Right ventricle myocardium superior (tissue), 1 donor: ENCODE results near the gene COPS6. TPM values are rescaled to one million over a fixed set of nuclear protein-coding genes. Genes with fewer than 3 reads are reported as not detected.
"Not testable (repeated sequence)": the region's sequence is repeated elsewhere in the genome, so short reads cannot be mapped to it uniquely, and the experiment has no call there.

ENCODE experiments used
- ATAC-seq: fragments of 200-7000 bp; cut with Tn5 transposase; one replicate; pipeline ENCODE4 v1.9.1; 2020; ENCODE audit warnings: mild to moderate bottlenecking; ENCODE audit not compliant: poor library complexity
- DNase-seq: peaks from one replicate; pipeline ENCODE4 v3.0.0-alpha.2; 2020
- intact Hi-C: fragments of 100-400 bp; cut with DNase I; formaldehyde crosslinking; loops from one replicate; pipeline ENCODE4 v1.11.2; 2022
- total RNA-seq: library from RNA; stranded (reverse); fragmentation: NEBNext Ultra II Directional; extraction: Animal tissue kit (Norgen Biotek cat#: 25700); gene quantifications from one replicate; pipeline ENCODE4 v1.2.1, GENCODE V29; 2021
- donor health status: DM: no; HTN: yes; CAD: no; lungs with severe emphysema.

Gene COPS6
- total RNA-seq, 1 donor from 2014 or later = 107 TPM

DNA sequence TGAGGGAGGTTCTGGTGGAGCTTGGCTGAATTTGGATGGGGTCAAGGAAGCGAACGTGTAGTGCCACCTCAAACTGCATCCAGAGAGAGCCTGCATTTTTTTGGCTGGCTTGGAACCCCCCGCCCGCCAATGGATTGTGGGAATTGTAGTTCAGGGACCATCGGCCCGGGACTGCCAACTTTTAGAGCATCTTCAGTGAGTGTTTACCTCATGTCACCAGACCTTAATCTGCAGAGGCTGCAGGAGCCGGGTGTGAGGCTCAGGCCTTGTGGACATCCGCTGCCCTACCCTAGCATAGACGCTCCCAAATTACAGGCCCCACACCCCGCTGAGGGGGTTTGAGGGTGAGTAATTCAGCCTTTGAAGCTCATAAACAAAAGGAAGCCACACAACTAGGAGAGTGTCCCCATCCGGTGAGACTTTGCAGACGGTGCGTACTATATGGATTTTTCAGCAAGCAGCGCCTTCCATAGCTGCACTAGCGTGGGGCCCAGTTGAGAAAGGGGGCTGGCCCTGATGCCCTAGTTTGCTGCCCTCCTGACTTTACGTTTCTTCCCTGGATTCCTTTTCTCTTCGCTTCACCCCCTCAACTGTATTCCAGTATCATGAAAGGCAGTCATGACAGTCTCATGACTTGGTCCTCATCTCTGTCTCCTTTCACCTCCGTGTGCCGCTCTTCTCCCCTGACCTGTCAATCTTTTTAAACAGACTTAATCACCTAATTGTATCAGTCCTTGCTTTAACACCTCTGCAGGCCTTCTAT lies 31.4 kb downstream of the COPS6 start:
- DNase-seq = peak; percentile 69
- intact Hi-C loops = no loop called here
- peak; percentile 77 for ATAC-seq

DNA sequence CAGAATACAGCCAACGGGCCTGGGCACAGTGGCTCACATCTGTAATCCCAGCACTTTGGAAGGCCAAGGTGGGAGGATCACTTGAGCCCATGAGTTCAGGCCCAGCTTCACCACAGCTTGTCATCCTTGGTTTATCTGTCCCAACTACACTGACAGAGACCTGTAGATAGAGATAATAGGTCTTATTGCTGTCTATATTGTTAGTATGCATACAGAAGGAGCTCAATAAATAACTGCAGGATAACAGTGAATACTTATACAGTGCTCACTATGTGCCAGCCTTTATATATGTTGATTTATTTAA lies 31.9 kb downstream of the COPS6 start:
- no peak for DNase-seq

GRCh38 chr7:100122067-100122466 lies 33.3 kb downstream of the COPS6 start:
- no peak for DNase-seq
- no peak for ATAC-seq
- intact Hi-C loops = no loop called here

More for the DNA sequence above, 31.9 kb downstream of the COPS6 start:
- intact Hi-C loops = no loop called here
- no peak for ATAC-seq

GRCh38 chr7:100122568-100122967 lies 33.8 kb downstream of the COPS6 start:
- intact Hi-C loops = no loop called here
- DNase-seq (no peak), ATAC-seq (no peak)

- ATAC-seq = no peak
- DNase-seq = no peak
- intact Hi-C loops = no loop called here
These were observed 35.8 kb downstream of the COPS6 start for GRCh38 chr7:100124301-100125230.

GRCh38 chr7:100126239-100126930 lies 37.6 kb downstream of the COPS6 start:
- DNase-seq (no peak), ATAC-seq (peak; percentile 34)
- intact Hi-C loops = no loop called here

GRCh38 chr7:100126931-100127865 lies 38.4 kb downstream of the COPS6 start, which contains the start of gene MBLAC1:
Gene MBLAC1, plus strand, starts transcription at chr7:100126967. Its CDS starts 429 bp downstream, at chr7:100127396.
- peak; percentile 89 for DNase-seq
- intact Hi-C loops = no loop called here
- ATAC-seq = peak; percentile 94

GRCh38 chr7:100127866-100128636 lies 39.3 kb downstream of the COPS6 start:
- intact Hi-C loops = no loop called here
- DNase-seq (no peak), ATAC-seq (no peak)

DNA sequence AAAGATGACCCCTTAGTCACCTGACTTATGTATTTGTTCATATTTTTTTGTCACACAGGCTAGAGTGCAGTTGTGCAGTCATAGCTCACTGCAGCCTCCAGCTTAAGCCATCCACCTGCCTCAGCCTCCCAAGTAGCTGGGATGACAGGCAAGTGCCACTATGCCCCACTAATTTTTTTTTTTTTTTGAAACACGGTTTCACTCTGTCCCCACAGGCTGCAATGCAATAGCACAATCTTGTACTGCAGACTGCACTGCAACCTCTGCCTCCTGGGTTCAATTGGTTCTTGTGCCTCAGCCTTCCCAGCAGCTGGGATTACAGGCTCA lies 39.8 kb downstream of the COPS6 start:
- DNase-seq (no peak), ATAC-seq (no peak)
- intact Hi-C loops = no loop called here

DNA sequence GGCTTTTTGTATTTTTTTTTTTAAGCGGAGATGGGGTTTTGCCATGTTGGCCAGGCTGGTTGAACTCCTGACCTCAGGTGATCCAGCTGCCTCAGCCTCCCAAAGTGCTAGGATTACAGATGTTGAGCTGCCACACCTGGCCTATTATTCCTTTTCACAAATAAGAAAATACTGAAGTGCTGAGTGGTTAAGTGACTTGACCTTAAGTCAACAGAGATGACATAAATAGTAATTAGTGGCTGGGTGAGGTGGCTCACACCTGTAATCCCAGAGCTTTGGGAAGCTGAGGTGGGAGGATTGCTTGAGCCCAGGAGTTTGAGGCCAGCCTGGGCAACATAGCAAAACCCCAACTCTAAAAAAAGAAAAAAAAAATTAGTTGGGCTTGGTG lies 41.4 kb downstream of the COPS6 start:
- DNase-seq, ATAC-seq: not testable (repeated sequence)
- intact Hi-C loops = loop anchor here (10.0 kb wide), 1 partner anchor 85 kb away; the partner anchor contains the start of gene PVRIG

DNA sequence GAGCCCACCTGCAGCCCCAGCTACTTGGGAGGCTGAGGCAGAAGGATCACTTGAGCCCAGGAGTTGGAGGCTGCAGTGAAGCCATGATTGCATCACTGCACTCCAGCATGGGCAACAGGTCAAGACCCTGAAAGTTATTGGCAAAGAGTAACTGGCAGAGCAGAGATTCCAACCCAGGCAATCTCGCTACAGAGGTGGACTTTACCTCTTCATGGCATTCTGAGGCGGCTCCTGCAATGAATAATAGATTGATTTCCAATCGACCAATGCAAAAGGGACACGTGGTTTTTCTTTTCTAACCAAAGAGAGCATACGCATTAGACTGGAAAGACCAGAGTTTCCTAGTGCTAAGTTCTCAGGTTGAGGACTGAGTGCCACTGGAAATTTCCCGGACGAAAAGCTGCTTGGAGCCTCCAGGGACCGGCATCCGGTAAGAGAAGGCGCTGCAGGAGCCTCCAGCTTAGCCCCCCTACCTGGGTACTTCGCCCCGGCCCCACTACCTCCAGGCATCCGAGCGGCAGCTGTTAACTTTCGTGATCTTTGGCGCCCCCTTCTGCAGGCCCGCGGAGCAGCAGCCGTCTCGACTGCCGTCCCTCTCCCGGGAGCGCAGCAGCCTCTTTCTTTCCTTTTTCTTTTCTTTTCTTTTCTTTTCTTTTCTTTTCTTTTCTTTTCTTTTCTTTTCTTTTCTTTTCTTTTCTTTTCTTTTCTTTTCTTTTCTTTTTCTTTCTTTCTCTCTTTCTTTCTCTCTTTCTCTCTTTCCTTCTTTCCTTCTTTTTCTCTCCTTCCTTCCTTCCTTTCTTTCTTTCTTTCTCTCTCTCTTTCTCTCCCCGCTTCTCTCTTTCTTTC lies 42.1 kb downstream of the COPS6 start:
- no peak for ATAC-seq
- intact Hi-C loops = loop anchor here (10.0 kb wide), 1 partner anchor 84 kb away; the partner anchor contains the start of gene PVRIG

DNA sequence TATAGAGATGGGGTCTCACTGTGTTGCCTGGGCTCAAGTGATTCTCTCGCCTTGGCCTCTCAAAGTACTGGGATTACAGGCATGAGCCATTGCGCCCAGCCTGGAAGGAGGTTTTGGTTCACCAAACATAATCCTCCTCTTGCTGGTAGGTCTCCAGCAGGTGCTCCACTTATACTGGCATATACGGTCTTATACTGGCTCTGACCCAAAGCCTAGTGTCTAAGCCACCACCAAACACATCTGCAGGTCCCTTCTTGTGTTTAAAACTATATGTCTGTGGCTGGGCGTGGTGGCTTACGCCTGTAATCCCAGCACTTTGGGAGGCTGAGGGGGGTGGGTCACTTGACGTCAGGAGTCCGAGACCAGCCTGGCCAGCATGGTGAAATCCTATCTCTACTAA lies 43.4 kb downstream of the COPS6 start:
- ATAC-seq = no peak
- intact Hi-C loops = loop anchor here (10.0 kb wide), 1 partner anchor 83 kb away; the partner anchor contains the start of gene PVRIG
- no peak for DNase-seq

More for the DNA sequence above, 42.1 kb downstream of the COPS6 start:
- DNase-seq = peak; percentile 87

DNA sequence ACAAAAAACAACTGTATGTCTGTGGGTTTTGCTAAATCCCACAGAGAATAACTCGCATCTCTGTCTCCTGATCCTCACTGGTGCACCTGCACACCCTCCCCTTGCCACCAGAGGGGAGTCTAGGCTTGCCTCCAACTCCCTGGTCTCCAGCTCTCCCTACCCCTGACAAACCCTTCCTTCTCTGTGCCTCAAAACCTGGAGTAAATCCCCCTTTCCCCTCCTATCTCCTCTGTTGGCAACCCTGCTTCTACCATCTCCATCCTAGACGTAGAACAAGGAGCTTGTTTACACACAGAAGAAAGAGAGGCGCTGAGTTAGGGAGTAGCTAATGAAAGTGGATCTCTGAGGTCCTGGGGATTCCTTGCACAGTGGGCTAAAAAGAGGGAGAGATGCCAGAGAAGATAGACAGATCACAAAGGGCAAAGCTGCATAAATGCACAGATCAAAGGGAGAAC lies 44.0 kb downstream of the COPS6 start:
- ATAC-seq (peak; percentile 76), DNase-seq (peak; percentile 62)
- intact Hi-C loops = loop anchor here (10.0 kb wide), 1 partner anchor 82 kb away; the partner anchor contains the start of gene PVRIG

- no peak for ATAC-seq
- intact Hi-C loops = loop anchor here (10.0 kb wide), 1 partner anchor 77 kb away; the partner anchor contains the start of gene PVRIG
- no peak for DNase-seq
These were observed 49.3 kb downstream of the COPS6 start for GRCh38 chr7:100137851-100138760.

DNA sequence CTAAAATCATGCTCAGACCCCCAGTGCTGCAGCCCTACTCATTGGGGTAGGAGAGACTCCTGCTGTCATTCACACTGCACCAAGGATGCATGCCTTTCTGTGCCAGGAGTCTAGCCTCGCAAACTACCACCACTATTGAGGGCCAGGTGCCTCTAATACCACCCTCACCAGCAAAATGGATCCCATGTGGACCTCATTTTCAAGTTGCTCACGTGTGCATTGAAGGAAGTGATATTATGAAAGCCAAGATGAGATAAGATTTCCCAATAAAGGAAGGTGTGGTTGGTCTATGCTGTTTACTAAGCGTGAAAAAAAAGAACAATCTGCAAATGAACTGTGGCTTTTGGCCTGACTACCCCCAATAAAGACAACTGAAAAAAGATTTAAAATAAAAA lies 52.8 kb downstream of the COPS6 start:
- no peak for ATAC-seq
- intact Hi-C loops = no loop called here

More for the DNA sequence above, 52.8 kb downstream of the COPS6 start:
- no peak for DNase-seq
